ENCODE measurements around the gene C11orf42. TPM values are rescaled to one million over a fixed set of nuclear protein-coding genes. Genes with fewer than 3 reads are reported as not detected.

C11orf42 gene
- total RNA-seq, 2 donors from 2014 or later: not detected

DNA sequence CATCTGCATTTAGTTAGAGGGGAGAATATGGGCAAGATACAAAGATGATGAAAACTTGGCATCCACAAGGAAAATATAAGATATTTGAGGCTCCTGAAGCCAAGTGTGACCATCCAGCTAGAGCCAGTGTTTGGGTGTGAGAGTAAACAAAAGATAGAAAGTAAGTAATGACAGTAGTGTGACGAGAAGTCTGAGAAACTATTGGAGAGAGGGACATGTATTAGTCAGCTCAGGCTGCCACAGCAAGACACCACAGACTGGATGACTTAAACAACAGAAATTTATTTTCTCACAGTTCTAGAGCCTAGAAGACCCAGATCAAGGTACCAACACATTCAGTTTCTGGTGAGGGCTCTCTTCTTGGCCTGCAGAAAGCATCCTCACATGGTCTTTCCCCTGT is 47.8 kb downstream of the C11orf42 start:
- Histone ChIP-seq H3K4me3 (ENCODE audit: low read length) (no peak overlapping the region), H3K9me3 (ENCODE audit: control insufficient read depth, low read length) (peaks cover 4% of the 10 kb centered on the region), H3K27me3 (ENCODE audit: control insufficient read depth, insufficient read depth, low read length, poor library complexity, severe bottlenecking) (peaks cover 6% of the 10 kb centered on the region), H3K9ac (ENCODE audit: extremely low read depth, low read length, poor library complexity, severe bottlenecking) (no peak overlapping the region), H3K4me1 (ENCODE audit: control insufficient read depth, insufficient read depth, low read length) (peaks cover 23% of the 10 kb centered on the region), H3K36me3 (ENCODE audit: control insufficient read depth, insufficient read depth, low read length) (no peaks in the 10 kb centered on the region), H3K27ac (ENCODE audit: low read depth, low read length) (no peak overlapping the region)
- 91 to 100% methylated on average over 1 of the region's 1 CpG for WGBS, 2 experiments (ENCODE audit: insufficient coverage in 1 of 2, insufficient read length in 1 of 2)
- DNase-seq: no peak
- H3K27me3 Mint-ChIP-seq (ENCODE audit: insufficient read depth): peaks cover 1% of the 10 kb centered on the region
- H3K4me1 Mint-ChIP-seq: peaks cover 10% of the 10 kb centered on the region
- no peak overlapping the region for H3K27ac Mint-ChIP-seq
- no peaks in the 10 kb centered on the region for H3K36me3 Mint-ChIP-seq (ENCODE audit: low read depth)
- TF ChIP-seq CTCF (conservative IDR thresholded peaks at IDR 0.05): no peak
- H3K9me3 Mint-ChIP-seq: peaks cover 2% of the 10 kb centered on the region
- H3K4me3 Mint-ChIP-seq: no peak overlapping the region

GRCh38 chr11:6258141-6258540 is 52.8 kb downstream of the C11orf42 start:
- Histone ChIP-seq H3K27ac (ENCODE audit: low read depth, low read length) (no peak overlapping the region), H3K9ac (ENCODE audit: extremely low read depth, low read length, poor library complexity, severe bottlenecking) (no peak overlapping the region), H3K27me3 (ENCODE audit: control insufficient read depth, insufficient read depth, low read length, poor library complexity, severe bottlenecking) (peaks cover 6% of the 10 kb centered on the region), H3K9me3 (ENCODE audit: control insufficient read depth, low read length) (no peaks in the 10 kb centered on the region), H3K4me1 (ENCODE audit: control insufficient read depth, insufficient read depth, low read length) (peaks cover 11% of the 10 kb centered on the region), H3K4me3 (ENCODE audit: low read length) (peak overlapping the region; percentile 97), H3K36me3 (ENCODE audit: control insufficient read depth, insufficient read depth, low read length) (peaks cover 24% of the 10 kb centered on the region)
- H3K4me1 Mint-ChIP-seq: peaks cover 5% of the 10 kb centered on the region
- no peak overlapping the region for H3K27ac Mint-ChIP-seq
- no peaks in the 10 kb centered on the region for H3K9me3 Mint-ChIP-seq
- DNase-seq: peak; percentile 53
- peaks cover 1% of the 10 kb centered on the region for H3K27me3 Mint-ChIP-seq (ENCODE audit: insufficient read depth)
- peak; percentile 46 for TF ChIP-seq CTCF (conservative IDR thresholded peaks at IDR 0.05)
- WGBS, 2 experiments (ENCODE audit: insufficient coverage in 1 of 2, insufficient read length in 1 of 2): 72 to 77% methylated on average over 2 to 3 of the region's 3 CpGs
- no peak overlapping the region for H3K4me3 Mint-ChIP-seq
- H3K36me3 Mint-ChIP-seq (ENCODE audit: low read depth): no peaks in the 10 kb centered on the region

- no peak overlapping the region for H3K27ac ChIP-seq (ENCODE audit: low read depth, low read length)
- peak overlapping the region; percentile 97 for H3K4me3 ChIP-seq (ENCODE audit: low read length)
- H3K9me3 Mint-ChIP-seq: no peaks in the 10 kb centered on the region
Observed at GRCh38 chr11:6258571-6259081, 53.3 kb downstream of the C11orf42 start.

More at GRCh38 chr11:6258571-6259081, 53.3 kb downstream of the C11orf42 start:
- H3K27me3 ChIP-seq (ENCODE audit: control insufficient read depth, insufficient read depth, low read length, poor library complexity, severe bottlenecking): peaks cover 6% of the 10 kb centered on the region
- Mint-ChIP-seq H3K36me3 (ENCODE audit: low read depth) (no peaks in the 10 kb centered on the region), H3K4me3 (no peak overlapping the region), H3K4me1 (peaks cover 5% of the 10 kb centered on the region), H3K27ac (peak overlapping the region; percentile 54), H3K27me3 (ENCODE audit: insufficient read depth) (peaks cover 1% of the 10 kb centered on the region)
- H3K4me1 ChIP-seq (ENCODE audit: control insufficient read depth, insufficient read depth, low read length): peaks cover 14% of the 10 kb centered on the region
- peak overlapping the region; percentile 36 for H3K9ac ChIP-seq (ENCODE audit: extremely low read depth, low read length, poor library complexity, severe bottlenecking)
- TF ChIP-seq CTCF (conservative IDR thresholded peaks at IDR 0.05): peak; percentile 36
- H3K36me3 ChIP-seq (ENCODE audit: control insufficient read depth, insufficient read depth, low read length): peaks cover 28% of the 10 kb centered on the region
- no peak for DNase-seq
- H3K9me3 ChIP-seq (ENCODE audit: control insufficient read depth, low read length): no peaks in the 10 kb centered on the region
- WGBS, 2 experiments (ENCODE audit: insufficient coverage in 1 of 2, insufficient read length in 1 of 2): 4 to 17% methylated on average over 10 to 16 of the region's 16 CpGs

Data from endodermal cell (in vitro differentiated cells).